BE2C (cell line): ENCODE data around the gene C2orf69.
A peak's percentile ranks its signal among the peaks of the same experiment; 100 is the strongest.
"Not testable (repeated sequence)": the region's sequence is repeated elsewhere in the genome, so short reads cannot be mapped to it uniquely, and the experiment has no call there.

ENCODE experiments used
- DNase-seq: peaks from one replicate; pipeline ENCODE4 v3.0.0-alpha.2; 2020
- H3K27me3 ChIP-seq: fragments of 250-450 bp; sonication (Bioruptor Pico); 2 replicates; pipeline ENCODE4 v1.5.1; 2020; ENCODE audit warnings: mild to moderate bottlenecking
- H3K36me3 ChIP-seq: fragments of 250-450 bp; sonication (Bioruptor Pico); 2 replicates; pipeline ENCODE4 v1.5.1; 2020; ENCODE audit warnings: mild to moderate bottlenecking
- H3K4me1 ChIP-seq: fragments of 250-450 bp; sonication (Bioruptor Pico); 2 replicates; pipeline ENCODE4 v1.5.1; 2020
- H3K4me3 ChIP-seq: 2 replicates; pipeline ENCODE4 v1.5.1; 2011; ENCODE audit warnings: low read depth, low read length
- H3K9me3 ChIP-seq: fragments of 250-450 bp; sonication (Bioruptor Pico); 2 replicates; pipeline ENCODE4 v1.5.1; 2020
- TF ChIP-seq, protein P1 (sequence below): IDR thresholded peaks from 2 replicates; pipeline ENCODE4 v1.5.1; 2012; ENCODE audit warnings: mild to moderate bottlenecking, low read depth, low read length

Gene C2orf69

GRCh38 chr2:199910338-199911051 is 598 bp upstream of the C2orf69 start:
- TF ChIP-seq, protein P1, sequence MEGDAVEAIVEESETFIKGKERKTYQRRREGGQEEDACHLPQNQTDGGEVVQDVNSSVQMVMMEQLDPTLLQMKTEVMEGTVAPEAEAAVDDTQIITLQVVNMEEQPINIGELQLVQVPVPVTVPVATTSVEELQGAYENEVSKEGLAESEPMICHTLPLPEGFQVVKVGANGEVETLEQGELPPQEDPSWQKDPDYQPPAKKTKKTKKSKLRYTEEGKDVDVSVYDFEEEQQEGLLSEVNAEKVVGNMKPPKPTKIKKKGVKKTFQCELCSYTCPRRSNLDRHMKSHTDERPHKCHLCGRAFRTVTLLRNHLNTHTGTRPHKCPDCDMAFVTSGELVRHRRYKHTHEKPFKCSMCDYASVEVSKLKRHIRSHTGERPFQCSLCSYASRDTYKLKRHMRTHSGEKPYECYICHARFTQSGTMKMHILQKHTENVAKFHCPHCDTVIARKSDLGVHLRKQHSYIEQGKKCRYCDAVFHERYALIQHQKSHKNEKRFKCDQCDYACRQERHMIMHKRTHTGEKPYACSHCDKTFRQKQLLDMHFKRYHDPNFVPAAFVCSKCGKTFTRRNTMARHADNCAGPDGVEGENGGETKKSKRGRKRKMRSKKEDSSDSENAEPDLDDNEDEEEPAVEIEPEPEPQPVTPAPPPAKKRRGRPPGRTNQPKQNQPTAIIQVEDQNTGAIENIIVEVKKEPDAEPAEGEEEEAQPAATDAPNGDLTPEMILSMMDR, result no peak
- H3K36me3 ChIP-seq, result no peaks in the 10 kb centered on the region; the same call in 1 of the 2 replicates
- peak overlapping the region; percentile 78 for H3K4me3 ChIP-seq
- no peaks in the 10 kb centered on the region for H3K4me1 ChIP-seq
- no peaks in the 10 kb centered on the region for H3K9me3 ChIP-seq
- DNase-seq, result no peak
- no peaks in the 10 kb centered on the region for H3K27me3 ChIP-seq

- TF ChIP-seq, protein P1, result no peak
- H3K36me3 ChIP-seq, result peaks cover 8% of the 10 kb centered on the region
- H3K4me1 ChIP-seq, result no peaks in the 10 kb centered on the region
- peak overlapping the region; percentile 78 for H3K4me3 ChIP-seq
- no peak for DNase-seq
- H3K9me3 ChIP-seq, result no peaks in the 10 kb centered on the region
- H3K27me3 ChIP-seq, result no peaks in the 10 kb centered on the region
Measured at GRCh38 chr2:199911877-199912161, 726 bp downstream of the C2orf69 start.

DNA sequence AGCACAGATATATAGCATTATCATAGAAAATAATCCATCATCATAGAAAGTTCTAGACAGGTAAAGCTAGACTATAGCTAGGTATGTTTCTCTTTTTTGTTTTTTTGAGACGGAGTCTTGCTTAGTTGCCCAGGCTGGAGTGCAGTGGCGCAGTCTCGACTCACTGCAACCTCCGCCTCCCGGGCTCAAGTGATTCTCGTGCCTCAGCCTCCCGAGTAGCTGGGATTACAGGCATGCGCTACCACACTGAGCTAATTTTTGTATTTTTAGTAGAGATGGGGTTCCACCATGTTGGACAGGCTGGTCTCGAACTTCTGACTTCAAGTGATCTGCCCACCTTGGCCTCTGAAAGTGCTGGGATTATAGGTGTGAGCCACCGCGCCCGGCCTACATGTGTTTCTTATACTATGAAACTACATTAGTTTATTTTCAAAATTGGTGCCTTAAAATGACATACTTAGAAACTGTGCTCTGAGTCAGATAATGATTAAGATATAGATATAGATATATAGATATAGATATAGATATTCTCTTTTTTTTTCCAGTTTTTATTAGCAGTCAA is 1.5 kb downstream of the C2orf69 start:
- not testable (repeated sequence) for DNase-seq
- H3K36me3 ChIP-seq, result peaks cover 17% of the 10 kb centered on the region

DNA sequence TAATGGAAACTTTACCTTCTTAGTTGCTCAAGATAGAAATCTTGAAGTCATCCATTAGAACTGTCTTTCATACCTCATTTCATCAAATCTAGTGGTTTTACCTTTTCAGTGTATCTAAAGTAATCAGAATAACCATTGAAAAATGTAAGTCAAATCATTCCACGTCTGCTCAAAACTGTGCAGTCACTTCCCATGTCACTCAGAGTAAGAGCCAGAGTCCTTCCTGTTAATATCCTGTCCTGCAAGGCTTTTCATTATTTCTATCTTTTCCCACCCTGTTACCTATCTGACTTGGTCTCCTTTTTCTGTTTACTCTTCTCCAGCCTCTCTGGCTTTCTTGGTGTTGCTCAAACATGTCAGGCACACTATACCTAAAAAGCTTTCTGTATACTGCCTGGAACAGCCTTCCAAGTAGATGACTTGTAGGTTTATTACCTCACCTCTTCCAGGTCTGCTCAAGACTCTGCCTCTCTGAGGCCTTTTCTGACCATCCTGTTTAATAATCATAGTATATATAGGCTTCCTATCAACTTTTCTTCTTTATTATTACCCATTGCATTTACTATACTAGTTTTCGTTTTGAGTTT is 3.4 kb downstream of the C2orf69 start:
- DNase-seq, result no peak
- no peak overlapping the region for H3K4me3 ChIP-seq
- no peaks in the 10 kb centered on the region for H3K9me3 ChIP-seq
- TF ChIP-seq, protein P1, result no peak
- H3K36me3 ChIP-seq, result peaks cover 33% of the 10 kb centered on the region
- H3K27me3 ChIP-seq, result no peaks in the 10 kb centered on the region
- H3K4me1 ChIP-seq, result no peaks in the 10 kb centered on the region

More for the DNA sequence above, 1.5 kb downstream of the C2orf69 start:
- H3K4me1 ChIP-seq, H3K9me3 ChIP-seq, H3K27me3 ChIP-seq: not testable (repeated sequence)
- H3K4me3 ChIP-seq, result peak overlapping the region; percentile 78

DNA sequence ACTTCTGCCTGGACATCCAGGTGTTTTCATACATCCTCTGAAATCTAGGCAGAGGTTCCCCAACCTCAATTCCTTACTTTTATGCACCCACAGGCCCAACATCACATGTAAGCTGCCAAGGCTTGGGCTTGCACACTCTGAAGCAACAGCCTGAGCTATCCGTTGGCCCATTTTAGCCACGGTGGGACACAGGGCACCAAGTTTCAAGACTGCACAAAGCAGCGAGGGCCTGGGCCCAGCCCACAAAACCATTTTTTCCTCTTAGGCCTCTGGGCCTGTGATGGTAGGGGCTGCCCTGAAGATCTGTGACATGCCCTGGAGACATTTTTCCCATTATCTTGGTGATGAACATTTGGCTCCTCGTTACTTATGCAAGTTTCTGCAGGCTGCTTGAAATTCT is 5.9 kb downstream of the C2orf69 start:
- H3K36me3 ChIP-seq, result peaks cover 39% of the 10 kb centered on the region

GRCh38 chr2:199922856-199923255 is 11.8 kb downstream of the C2orf69 start:
- no peak overlapping the region for H3K4me3 ChIP-seq
- H3K4me1 ChIP-seq, result peaks cover 7% of the 10 kb centered on the region

More for the DNA sequence above, 5.9 kb downstream of the C2orf69 start:
- H3K9me3 ChIP-seq, result no peaks in the 10 kb centered on the region
- DNase-seq, result no peak
- H3K4me3 ChIP-seq, result no peak overlapping the region
- no peaks in the 10 kb centered on the region for H3K27me3 ChIP-seq
- no peaks in the 10 kb centered on the region for H3K4me1 ChIP-seq
- TF ChIP-seq, protein P1, result no peak

More at GRCh38 chr2:199922856-199923255, 11.8 kb downstream of the C2orf69 start:
- Histone ChIP-seq H3K27me3 (no peaks in the 10 kb centered on the region), H3K36me3 (peaks cover 38% of the 10 kb centered on the region), H3K9me3 (no peaks in the 10 kb centered on the region)
- TF ChIP-seq, protein P1, result no peak
- DNase-seq, result peak; percentile 37
